Glomerular visceral epithelial cell (primary cell): Measurements from ENCODE around the gene KIF18A.
"Not testable (repeated sequence)": the region's sequence is repeated elsewhere in the genome, so short reads cannot be mapped to it uniquely, and the experiment has no call there.

ENCODE experiments used
- DNase-seq: peaks from one replicate; pipeline ENCODE4 v3.0.0-alpha.2; 2016; ENCODE audit errors: extremely low spot score

The KIF18A gene

GRCh38 chr11:28106353-28107043 lies 1.5 kb downstream of the KIF18A start:
- DNase-seq, result no peak

GRCh38 chr11:28105869-28106268 lies 2.1 kb downstream of the KIF18A start:
- DNase-seq, result no peak

GRCh38 chr11:28104984-28105383 lies 3.0 kb downstream of the KIF18A start:
- DNase-seq, result no peak

- no peak for DNase-seq
These were observed 3.5 kb downstream of the KIF18A start for GRCh38 chr11:28104425-28104824.

GRCh38 chr11:28102300-28102699 lies 5.7 kb downstream of the KIF18A start:
- DNase-seq, result peak; percentile 28

GRCh38 chr11:28100665-28101064 lies 7.3 kb downstream of the KIF18A start:
- DNase-seq, result no peak

- DNase-seq, result no peak
These were observed 8.2 kb downstream of the KIF18A start for GRCh38 chr11:28099715-28100114.

- DNase-seq, result no peak
These were observed 9.7 kb downstream of the KIF18A start for GRCh38 chr11:28098257-28098656.

- no peak for DNase-seq
These were observed 15.2 kb downstream of the KIF18A start for GRCh38 chr11:28092786-28093185.

- no peak for DNase-seq
These were observed 17.8 kb downstream of the KIF18A start for GRCh38 chr11:28090052-28090749.

GRCh38 chr11:28089378-28089777 lies 18.6 kb downstream of the KIF18A start:
- DNase-seq, result no peak

- DNase-seq, result not testable (repeated sequence)
These were observed 20.3 kb downstream of the KIF18A start for GRCh38 chr11:28087693-28088092.

GRCh38 chr11:28087192-28087591 lies 20.8 kb downstream of the KIF18A start:
- not testable (repeated sequence) for DNase-seq

GRCh38 chr11:28086569-28086968 lies 21.4 kb downstream of the KIF18A start:
- DNase-seq, result no peak

GRCh38 chr11:28083118-28083517 lies 24.8 kb downstream of the KIF18A start:
- no peak for DNase-seq

- no peak for DNase-seq
These were observed 30.4 kb downstream of the KIF18A start for GRCh38 chr11:28077521-28077920.

- no peak for DNase-seq
These were observed 35.6 kb downstream of the KIF18A start for GRCh38 chr11:28072321-28072720.

- DNase-seq, result no peak
These were observed 36.7 kb downstream of the KIF18A start for GRCh38 chr11:28071305-28071704.

- DNase-seq, result peak; percentile 7
These were observed 49.6 kb downstream of the KIF18A start for GRCh38 chr11:28058333-28058732.

- no peak for DNase-seq
These were observed 53.1 kb downstream of the KIF18A start for GRCh38 chr11:28054821-28055220.

- DNase-seq, result peak; percentile 31
These were observed 58.4 kb downstream of the KIF18A start for GRCh38 chr11:28049338-28050216.

GRCh38 chr11:28048812-28049211 lies 59.1 kb downstream of the KIF18A start:
- DNase-seq, result no peak
